ENCODE measurements around the gene ATP6V0A4. TPM values are rescaled to one million over a fixed set of nuclear protein-coding genes. Genes with fewer than 3 reads are reported as not detected.

Gene ATP6V0A4
- total RNA-seq, 1 donor from 2014 or later = not detected

DNA sequence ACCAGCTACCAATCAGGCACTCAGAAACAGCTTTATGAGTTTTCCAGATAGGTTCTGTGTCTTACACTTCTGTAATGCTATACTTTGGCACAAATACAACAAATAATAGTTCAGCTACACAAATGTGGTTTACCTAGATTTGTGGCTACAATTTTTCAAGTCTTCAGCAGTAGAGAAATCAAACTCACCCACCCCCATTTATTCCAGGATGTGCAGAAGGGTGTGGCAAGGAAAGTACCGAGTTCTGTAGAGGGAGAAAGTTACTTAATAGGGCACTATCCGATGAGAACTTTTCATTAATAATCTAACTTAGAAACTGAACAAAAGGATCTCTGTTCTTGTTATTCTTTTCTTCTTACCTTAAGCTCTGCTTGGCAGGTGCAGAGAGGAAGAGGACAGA is 30.3 kb upstream of the ATP6V0A4 start:
- TF ChIP-seq, protein P1, sequence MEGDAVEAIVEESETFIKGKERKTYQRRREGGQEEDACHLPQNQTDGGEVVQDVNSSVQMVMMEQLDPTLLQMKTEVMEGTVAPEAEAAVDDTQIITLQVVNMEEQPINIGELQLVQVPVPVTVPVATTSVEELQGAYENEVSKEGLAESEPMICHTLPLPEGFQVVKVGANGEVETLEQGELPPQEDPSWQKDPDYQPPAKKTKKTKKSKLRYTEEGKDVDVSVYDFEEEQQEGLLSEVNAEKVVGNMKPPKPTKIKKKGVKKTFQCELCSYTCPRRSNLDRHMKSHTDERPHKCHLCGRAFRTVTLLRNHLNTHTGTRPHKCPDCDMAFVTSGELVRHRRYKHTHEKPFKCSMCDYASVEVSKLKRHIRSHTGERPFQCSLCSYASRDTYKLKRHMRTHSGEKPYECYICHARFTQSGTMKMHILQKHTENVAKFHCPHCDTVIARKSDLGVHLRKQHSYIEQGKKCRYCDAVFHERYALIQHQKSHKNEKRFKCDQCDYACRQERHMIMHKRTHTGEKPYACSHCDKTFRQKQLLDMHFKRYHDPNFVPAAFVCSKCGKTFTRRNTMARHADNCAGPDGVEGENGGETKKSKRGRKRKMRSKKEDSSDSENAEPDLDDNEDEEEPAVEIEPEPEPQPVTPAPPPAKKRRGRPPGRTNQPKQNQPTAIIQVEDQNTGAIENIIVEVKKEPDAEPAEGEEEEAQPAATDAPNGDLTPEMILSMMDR (conservative IDR thresholded peaks at IDR 0.05) = no peak
- Mint-ChIP-seq H3K4me3 (no peak overlapping the region), H3K4me1 (no peaks in the 10 kb centered on the region), H3K27me3 (ENCODE audit: low read depth) (no peaks in the 10 kb centered on the region), H3K9me3 (peaks cover 8% of the 10 kb centered on the region), H3K36me3 (ENCODE audit: low read depth) (peaks cover 7% of the 10 kb centered on the region), H3K27ac (ENCODE audit: unreplicated experiment) (no peak overlapping the region)
- no peak for DNase-seq (ENCODE audit: low read depth, low spot score)

DNA sequence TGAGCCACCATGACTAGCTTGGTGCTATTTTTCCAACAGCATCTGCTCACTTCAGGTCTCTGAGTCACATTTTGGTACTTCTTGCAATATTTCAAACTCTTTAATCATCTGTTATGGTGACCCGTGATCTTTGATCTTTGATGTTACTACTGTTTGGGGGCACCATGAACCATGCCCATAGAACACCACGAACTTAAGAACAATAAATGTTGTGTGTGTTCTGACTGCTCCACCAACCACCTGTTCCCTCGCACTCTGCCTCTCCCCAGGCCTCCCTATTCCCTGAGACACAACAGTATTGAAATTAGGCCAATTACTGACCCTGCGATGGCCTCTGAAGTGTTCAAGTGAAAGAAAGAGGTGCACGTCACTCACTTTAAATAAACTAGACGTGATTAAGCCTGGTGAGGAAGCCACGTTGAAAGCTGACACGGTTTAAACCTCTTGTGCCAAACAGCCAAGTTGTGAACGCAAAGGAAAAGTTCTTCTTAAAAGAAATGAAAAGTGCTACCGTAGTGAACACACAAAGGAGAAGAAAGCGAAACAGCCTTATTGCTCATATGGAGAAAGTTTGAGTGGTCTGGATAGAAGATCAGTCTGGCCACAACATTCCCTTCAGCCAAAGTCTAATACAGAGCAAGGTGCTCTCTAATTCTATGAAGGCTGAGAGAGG is 27.2 kb upstream of the ATP6V0A4 start:
- Mint-ChIP-seq H3K27me3 (ENCODE audit: low read depth) (no peaks in the 10 kb centered on the region), H3K9me3 (peaks cover 8% of the 10 kb centered on the region), H3K4me1 (peaks cover 9% of the 10 kb centered on the region), H3K4me3 (no peak overlapping the region), H3K36me3 (ENCODE audit: low read depth) (no peaks in the 10 kb centered on the region), H3K27ac (ENCODE audit: unreplicated experiment) (no peak overlapping the region)
- TF ChIP-seq, protein P1 (conservative IDR thresholded peaks at IDR 0.05) = no peak
- no peak for DNase-seq (ENCODE audit: low read depth, low spot score)

DNA sequence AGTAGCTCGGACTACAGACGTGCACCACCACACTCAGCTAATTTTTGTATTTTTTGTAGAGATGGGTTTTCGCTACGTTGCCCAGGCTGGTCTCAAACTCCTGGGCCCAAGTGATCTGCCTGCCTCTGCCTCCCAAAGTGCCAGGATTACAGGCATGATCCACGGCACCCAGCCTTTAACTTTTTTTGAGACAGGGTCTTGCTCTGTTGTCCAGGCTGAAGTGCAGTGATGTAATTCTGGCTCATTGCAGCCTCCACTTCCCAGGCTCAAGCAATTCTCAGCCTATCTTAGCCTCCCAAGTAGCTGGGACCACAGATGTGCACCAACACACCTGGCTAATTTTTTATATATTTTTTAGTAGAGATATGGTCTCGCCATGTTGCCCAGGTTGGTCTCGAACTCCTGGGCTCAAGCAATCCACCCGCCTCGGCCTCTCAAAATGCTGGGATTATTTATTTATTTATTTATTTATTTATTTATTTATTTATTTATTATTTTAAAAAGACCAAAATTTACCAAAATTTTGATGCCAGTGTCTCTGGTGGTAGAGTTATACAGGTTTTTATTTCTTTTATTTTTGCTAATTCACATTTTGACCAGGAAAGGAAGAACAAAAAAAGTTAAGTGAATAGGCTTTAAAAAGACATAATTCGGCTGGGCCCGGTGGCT is 25.0 kb upstream of the ATP6V0A4 start:
- Mint-ChIP-seq H3K4me3 (no peak overlapping the region), H3K27me3 (ENCODE audit: low read depth) (no peaks in the 10 kb centered on the region), H3K36me3 (ENCODE audit: low read depth) (no peaks in the 10 kb centered on the region), H3K4me1 (peaks cover 9% of the 10 kb centered on the region), H3K27ac (ENCODE audit: unreplicated experiment) (no peak overlapping the region), H3K9me3 (peaks cover 8% of the 10 kb centered on the region)
- no peak for DNase-seq (ENCODE audit: low read depth, low spot score)
- TF ChIP-seq, protein P1 (conservative IDR thresholded peaks at IDR 0.05) = no peak

DNA sequence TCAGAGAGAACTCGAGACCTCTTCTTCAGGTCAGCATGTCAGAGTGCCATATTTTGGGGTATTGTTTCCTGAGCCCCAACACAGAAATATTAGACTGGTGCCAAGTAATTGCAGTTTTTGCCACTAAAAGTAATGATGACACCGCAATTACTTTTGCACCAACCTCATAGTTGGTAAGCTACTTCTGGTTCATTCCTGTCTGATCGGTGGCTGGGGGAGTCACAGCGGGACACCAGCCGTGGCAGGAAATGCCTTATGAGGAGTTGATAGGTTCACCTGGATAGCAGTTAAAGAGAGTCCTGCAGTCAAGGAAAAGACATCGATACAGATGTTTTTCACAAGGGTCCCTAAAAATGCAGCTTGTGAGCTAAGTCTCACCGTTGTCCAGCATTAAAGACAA is 23.9 kb upstream of the ATP6V0A4 start:
- TF ChIP-seq, protein P1 (conservative IDR thresholded peaks at IDR 0.05) = no peak
- no peak overlapping the region for H3K4me3 Mint-ChIP-seq
- H3K27me3 Mint-ChIP-seq (ENCODE audit: low read depth) = no peaks in the 10 kb centered on the region
- no peak overlapping the region for H3K27ac Mint-ChIP-seq (ENCODE audit: unreplicated experiment)
- no peaks in the 10 kb centered on the region for H3K36me3 Mint-ChIP-seq (ENCODE audit: low read depth)
- no peak for DNase-seq (ENCODE audit: low read depth, low spot score)
- peaks cover 6% of the 10 kb centered on the region for H3K9me3 Mint-ChIP-seq
- peaks cover 9% of the 10 kb centered on the region for H3K4me1 Mint-ChIP-seq

DNA sequence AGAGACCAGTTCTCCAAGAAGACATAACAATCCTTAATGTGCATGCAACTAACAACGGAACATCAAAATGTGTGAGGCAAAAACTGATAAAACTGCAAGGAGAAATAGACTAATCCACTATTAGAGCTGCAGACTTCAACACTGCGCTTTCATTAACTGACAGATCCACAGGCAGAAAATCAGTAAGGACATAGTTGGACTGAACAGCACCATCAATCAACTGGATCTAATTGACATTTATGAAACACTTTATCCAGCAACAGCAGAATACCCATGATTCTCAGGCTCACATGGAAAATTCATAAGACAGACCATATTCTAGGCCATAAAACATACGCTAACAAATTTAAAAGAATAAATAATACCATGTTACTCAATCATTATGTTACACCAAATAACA is 21.6 kb upstream of the ATP6V0A4 start:
- Mint-ChIP-seq H3K4me1 (peaks cover 9% of the 10 kb centered on the region), H3K36me3 (ENCODE audit: low read depth) (no peaks in the 10 kb centered on the region), H3K27ac (ENCODE audit: unreplicated experiment) (no peak overlapping the region), H3K4me3 (no peak overlapping the region), H3K9me3 (no peaks in the 10 kb centered on the region), H3K27me3 (ENCODE audit: low read depth) (no peaks in the 10 kb centered on the region)
- no peak for DNase-seq (ENCODE audit: low read depth, low spot score)
- TF ChIP-seq, protein P1 (conservative IDR thresholded peaks at IDR 0.05) = no peak

Data from neural crest cell (in vitro differentiated cells).